HAP-1 (cell line): Measurements from ENCODE around the gene RFX2.

Experiments
- DNase-seq, 2 experiments: peaks; one replicate each; pipeline ENCODE4 v3.0.0-alpha.2; 2016 to 2020; ENCODE audit warnings: low spot score in 2 of 2
- H3K27me3 ChIP-seq: fragments of 250-450 bp; sonication (Bioruptor Pico); 2 replicates; pipeline ENCODE4 v1.5.1; 2020; ENCODE audit warnings: low read depth, mild to moderate bottlenecking, moderate library complexity
- H3K36me3 ChIP-seq: fragments of 250-450 bp; sonication (Bioruptor Pico); replicated peaks from 2 replicates; pipeline ENCODE4 v1.5.1; 2020; ENCODE audit warnings: mild to moderate bottlenecking
- H3K4me1 ChIP-seq: fragments of 250-450 bp; sonication (Bioruptor Pico); 2 replicates; pipeline ENCODE4 v1.5.1; 2020; ENCODE audit warnings: mild to moderate bottlenecking
- H3K4me3 ChIP-seq: fragments of 250-450 bp; sonication (Bioruptor Pico); 2 replicates; pipeline ENCODE4 v1.5.1; 2020; ENCODE audit warnings: mild to moderate bottlenecking, moderate library complexity
- H3K9me3 ChIP-seq: fragments of 250-450 bp; sonication (Bioruptor Pico); 2 replicates; pipeline ENCODE4 v1.5.1; 2020; ENCODE audit warnings: mild to moderate bottlenecking, moderate library complexity
- in situ Hi-C: fragments of 300-500 bp; cut with MboI; formaldehyde crosslinking; loops from 3 replicates; pipeline ENCODE4 v1.14.3; 2020; ENCODE audit warnings: low sequenced_read_pairs, inconsistent platforms, mixed read lengths

Gene RFX2

DNA sequence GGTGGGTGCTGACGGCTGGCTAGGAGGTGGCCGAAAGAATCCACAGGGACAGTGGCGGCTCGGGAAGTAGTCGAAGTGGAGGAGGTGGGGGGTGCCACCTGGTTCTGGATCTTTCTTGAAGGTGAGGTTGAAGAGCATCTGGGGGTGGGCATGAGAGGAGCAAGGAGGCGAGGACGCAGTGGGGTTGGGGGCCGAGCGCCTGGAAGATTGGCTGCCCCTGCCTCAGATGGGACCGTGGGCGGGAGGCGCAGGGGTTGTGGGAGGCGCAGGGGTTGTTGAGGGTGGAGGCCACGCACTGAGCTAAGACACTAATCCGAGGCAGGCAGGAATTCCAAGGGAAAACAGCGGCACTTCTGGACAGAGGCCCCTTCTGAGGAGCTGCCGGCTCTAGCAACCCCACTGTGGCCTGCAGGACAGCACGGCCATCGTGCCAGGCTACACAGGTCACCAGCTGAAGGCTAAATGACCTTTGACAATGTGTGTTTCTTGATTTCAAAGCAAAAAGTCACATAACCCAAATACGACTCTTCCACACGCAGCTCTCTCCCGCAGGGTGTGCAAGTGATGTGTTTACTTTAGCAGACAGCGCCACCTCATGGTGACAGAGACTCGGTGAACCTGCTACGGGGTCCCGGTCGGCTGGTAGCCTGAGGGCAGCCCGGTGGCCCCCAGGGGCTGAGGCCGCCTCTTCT, 88.3 kb downstream of the RFX2 start:
- H3K4me1 ChIP-seq, result peaks cover 2% of the 10 kb centered on the region; the same call in 1 of the 2 replicates
- H3K9me3 ChIP-seq, result no peaks in the 10 kb centered on the region
- in situ Hi-C loops, result loop anchor here (5.0 kb wide), 1 partner anchor 220 kb away; no protein-coding TSS in a partner anchor
- H3K36me3 ChIP-seq, result no peaks in the 10 kb centered on the region
- no peak overlapping the region for H3K4me3 ChIP-seq
- peak; percentile 77 to 93 for DNase-seq
- H3K27me3 ChIP-seq, result no peaks in the 10 kb centered on the region; the same call in 1 of the 2 replicates

- in situ Hi-C loops, result loop anchor here (5.0 kb wide), 1 partner anchor 219 kb away; no protein-coding TSS in a partner anchor
- Histone ChIP-seq H3K27me3 (no peaks in the 10 kb centered on the region; the same call in 1 of the 2 replicates), H3K4me3 (no peak overlapping the region), H3K4me1 (peaks cover 2% of the 10 kb centered on the region; the same call in 1 of the 2 replicates), H3K9me3 (no peaks in the 10 kb centered on the region), H3K36me3 (no peaks in the 10 kb centered on the region)
- no peak for DNase-seq
Measured at GRCh38 chr19:6020972-6021805, 89.1 kb downstream of the RFX2 start.

DNA sequence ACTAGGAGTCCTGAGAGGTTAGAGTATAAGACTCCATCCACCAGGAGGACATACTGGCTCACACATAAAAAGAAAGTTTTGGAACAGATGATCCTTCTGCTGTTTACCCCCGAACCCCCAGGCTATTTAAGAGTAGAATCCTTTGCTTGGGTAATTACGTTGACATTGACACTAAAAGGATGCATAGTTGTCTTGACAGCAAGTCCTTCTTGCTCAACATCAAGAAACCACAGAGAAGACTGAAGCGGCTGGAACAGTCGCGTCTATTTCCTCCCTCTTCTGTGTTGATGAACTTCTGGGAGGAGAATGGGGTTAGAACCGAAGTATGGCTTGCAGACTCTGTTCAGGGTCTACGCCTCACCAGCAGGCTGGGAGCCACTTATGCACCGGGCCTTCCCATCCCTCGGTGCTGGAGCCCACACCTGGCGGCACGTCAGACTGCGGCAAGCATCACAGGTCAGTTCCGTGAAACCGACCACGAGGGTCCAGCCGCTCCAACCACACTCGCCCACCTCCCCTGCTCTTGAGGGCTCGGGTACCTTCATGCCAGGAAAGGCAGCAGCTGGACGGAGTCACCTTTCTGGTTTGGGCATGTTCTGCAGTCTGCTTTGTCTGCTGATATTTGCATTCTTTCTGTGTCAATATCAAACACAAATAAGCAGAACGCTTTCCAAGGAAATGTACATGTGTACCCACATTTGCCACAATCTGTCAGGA, 90.0 kb downstream of the RFX2 start:
- Histone ChIP-seq H3K4me1 (peaks cover 2% of the 10 kb centered on the region; the same call in 1 of the 2 replicates), H3K36me3 (no peaks in the 10 kb centered on the region), H3K27me3 (no peaks in the 10 kb centered on the region; the same call in 1 of the 2 replicates), H3K4me3 (no peak overlapping the region), H3K9me3 (no peaks in the 10 kb centered on the region)
- in situ Hi-C loops, result loop anchor here (5.0 kb wide), 1 partner anchor 218 kb away; no protein-coding TSS in a partner anchor
- no peak for DNase-seq

- Histone ChIP-seq H3K4me1 (peaks cover 2% of the 10 kb centered on the region; the same call in 1 of the 2 replicates), H3K4me3 (no peak overlapping the region), H3K27me3 (no peaks in the 10 kb centered on the region; the same call in 1 of the 2 replicates), H3K36me3 (no peaks in the 10 kb centered on the region), H3K9me3 (no peaks in the 10 kb centered on the region)
- peak in 1 of 2 experiments; percentile 50 for DNase-seq
- in situ Hi-C loops, result no loop called here
Measured at GRCh38 chr19:6018786-6019185, 91.5 kb downstream of the RFX2 start.

GRCh38 chr19:6017576-6017975, 92.7 kb downstream of the RFX2 start:
- no peak for DNase-seq
- Histone ChIP-seq H3K4me1 (peaks cover 2% of the 10 kb centered on the region; the same call in 1 of the 2 replicates), H3K36me3 (no peaks in the 10 kb centered on the region), H3K4me3 (no peak overlapping the region), H3K27me3 (no peaks in the 10 kb centered on the region; the same call in 1 of the 2 replicates), H3K9me3 (no peaks in the 10 kb centered on the region)
- in situ Hi-C loops, result no loop called here

GRCh38 chr19:6015841-6016545, 94.3 kb downstream of the RFX2 start:
- H3K4me1 ChIP-seq, result no peaks in the 10 kb centered on the region
- no peak overlapping the region for H3K4me3 ChIP-seq
- H3K9me3 ChIP-seq, result no peaks in the 10 kb centered on the region
- H3K27me3 ChIP-seq, result no peaks in the 10 kb centered on the region; the same call in 1 of the 2 replicates
- H3K36me3 ChIP-seq, result no peaks in the 10 kb centered on the region
- in situ Hi-C loops, result no loop called here
- no peak for DNase-seq

DNA sequence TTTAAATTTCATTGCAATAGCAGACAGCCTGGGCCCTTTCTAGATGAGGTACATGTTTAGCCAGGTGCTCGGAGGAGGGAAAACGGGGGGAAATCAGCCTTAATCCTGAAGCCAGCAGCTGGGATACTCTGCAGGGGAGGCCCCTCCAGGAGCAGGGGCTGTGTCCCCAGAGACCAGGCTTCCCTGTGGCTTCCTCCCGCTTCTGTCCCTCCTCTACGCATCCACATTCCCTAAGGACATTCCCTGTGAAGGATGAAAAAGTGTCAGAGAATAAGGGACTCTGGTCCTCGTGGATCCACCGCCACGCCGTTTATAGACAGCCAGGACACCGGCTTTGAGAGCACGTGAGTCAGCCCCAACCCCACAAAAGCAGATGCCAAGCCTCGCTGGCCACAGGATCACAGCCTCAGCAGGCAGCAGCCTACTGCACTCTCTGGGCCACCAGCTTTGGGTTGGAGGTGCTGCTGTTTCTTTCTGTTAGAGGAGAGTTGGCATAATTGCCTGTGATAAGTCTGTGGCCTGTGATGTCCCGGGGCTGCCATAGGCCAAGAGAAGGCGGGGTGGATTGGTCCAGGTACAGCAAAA, 95.7 kb downstream of the RFX2 start:
- Histone ChIP-seq H3K27me3 (no peaks in the 10 kb centered on the region; the same call in 1 of the 2 replicates), H3K4me1 (no peaks in the 10 kb centered on the region), H3K9me3 (no peaks in the 10 kb centered on the region), H3K4me3 (no peak overlapping the region), H3K36me3 (no peaks in the 10 kb centered on the region)
- in situ Hi-C loops, result no loop called here
- no peak for DNase-seq

GRCh38 chr19:6012426-6013170, 97.7 kb downstream of the RFX2 start:
- Histone ChIP-seq H3K9me3 (no peaks in the 10 kb centered on the region), H3K4me3 (no peak overlapping the region), H3K4me1 (no peaks in the 10 kb centered on the region), H3K27me3 (no peaks in the 10 kb centered on the region; the same call in 1 of the 2 replicates), H3K36me3 (no peaks in the 10 kb centered on the region)
- in situ Hi-C loops, result no loop called here
- DNase-seq, result no peak

- in situ Hi-C loops, result no loop called here
- H3K4me1 ChIP-seq, result no peaks in the 10 kb centered on the region
- H3K4me3 ChIP-seq, result no peak overlapping the region
- H3K9me3 ChIP-seq, result no peaks in the 10 kb centered on the region
- DNase-seq, result no peak
- no peaks in the 10 kb centered on the region; the same call in 1 of the 2 replicates for H3K27me3 ChIP-seq
- H3K36me3 ChIP-seq, result no peaks in the 10 kb centered on the region
Measured at GRCh38 chr19:6011794-6012193, 98.5 kb downstream of the RFX2 start.

GRCh38 chr19:6011206-6011605, 99.1 kb downstream of the RFX2 start:
- H3K4me1 ChIP-seq, result no peaks in the 10 kb centered on the region
- H3K4me3 ChIP-seq, result no peak overlapping the region
- no peaks in the 10 kb centered on the region for H3K9me3 ChIP-seq
- in situ Hi-C loops, result no loop called here
- no peak for DNase-seq
- H3K27me3 ChIP-seq, result no peaks in the 10 kb centered on the region
- no peaks in the 10 kb centered on the region for H3K36me3 ChIP-seq

GRCh38 chr19:6010107-6010506, 100.2 kb downstream of the RFX2 start:
- in situ Hi-C loops, result no loop called here
- H3K9me3 ChIP-seq, result no peaks in the 10 kb centered on the region
- no peak overlapping the region for H3K4me3 ChIP-seq
- no peaks in the 10 kb centered on the region for H3K27me3 ChIP-seq
- H3K36me3 ChIP-seq, result no peaks in the 10 kb centered on the region
- H3K4me1 ChIP-seq, result no peaks in the 10 kb centered on the region
- no peak for DNase-seq

DNA sequence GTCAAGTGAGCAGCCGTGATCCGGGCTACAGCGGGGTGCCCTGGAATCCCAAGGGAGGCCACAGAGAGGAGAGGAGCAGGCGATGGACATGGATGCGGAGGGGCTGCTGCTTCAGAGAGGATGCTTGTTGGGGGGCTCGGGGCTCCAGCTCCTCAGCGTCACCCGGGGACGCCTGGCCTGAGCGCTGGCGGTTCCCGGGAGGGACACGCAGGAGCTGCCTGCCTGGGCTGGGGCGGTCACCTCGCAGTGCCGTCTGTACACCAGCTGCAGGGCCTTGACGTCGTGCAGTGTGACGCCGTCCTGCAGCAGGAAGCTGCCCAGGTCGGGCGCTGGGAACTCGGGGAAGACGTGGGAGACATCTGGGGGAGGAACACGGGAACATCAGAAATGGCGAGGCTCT, 102.4 kb downstream of the RFX2 start:
- no peaks in the 10 kb centered on the region for H3K9me3 ChIP-seq
- no peak overlapping the region for H3K4me3 ChIP-seq
- no peak for DNase-seq
- H3K4me1 ChIP-seq, result no peaks in the 10 kb centered on the region
- no peaks in the 10 kb centered on the region for H3K27me3 ChIP-seq
- in situ Hi-C loops, result no loop called here
- no peaks in the 10 kb centered on the region for H3K36me3 ChIP-seq
